GM12878 (cell line): ENCODE results near the gene PHF14. TPM values are rescaled to one million over a fixed set of nuclear protein-coding genes. Genes with fewer than 3 reads are reported as not detected.
A peak's percentile ranks its signal among the peaks of the same experiment; 100 is the strongest.

Experiments
- ATAC-seq: fragments of 200-7000 bp; cut with Tn5 transposase; 3 replicates; pipeline ENCODE4 v1.9.1; 2020; ENCODE audit warnings: mild to moderate bottlenecking, moderate library complexity
- BruUV-seq: library from RNA; stranded (reverse); fragments of 400-500 nt; replicated peaks from 2 replicates; lab custom pipeline; 2021; lab: Mats Ljungman, UMichigan
- CTCF ChIA-PET: fragments of 300-600 bp; sonication (Branson Sonifier 250); formaldehyde crosslinking; extraction: SDS; loops from one replicate; lab custom pipeline; 2021; ENCODE audit warnings: inconsistent platforms; lab: Yijun Ruan, JAX
- POLR2A ChIA-PET: fragments of 350-600 bp; formaldehyde crosslinking; extraction: SDS; loops from one replicate; lab custom pipeline; 2021; ENCODE audit warnings: inconsistent platforms; lab: Charles Lee
- RAD21 ChIA-PET: fragments of 300-600 bp; sonication (Branson Sonifier 250); formaldehyde crosslinking; loops from one replicate; lab custom pipeline; 2023; ENCODE audit warnings: antibody characterized with exemption; ENCODE audit not compliant: unreplicated experiment; lab: Charles Lee
- SMC1A ChIA-PET: fragments of 300-600 bp; sonication (Branson Sonifier 250); formaldehyde crosslinking; loops from one replicate; lab custom pipeline; 2023; ENCODE audit not compliant: unreplicated experiment, uncharacterized antibody; lab: Charles Lee
- DNase-seq: peaks from one replicate; pipeline ENCODE4 v3.0.0-alpha.2; 2011; ENCODE audit warnings: low read depth, low spot score
- FAIRE-seq: peaks from 3 replicates; lab custom pipeline; 2011; peaks lifted over from hg19 to GRCh38; lab: Jason Lieb, UNC
- H2AFZ ChIP-seq: 2 replicates; pipeline ENCODE4 v1.6.0; 2011; ENCODE audit warnings: low read depth, low read length, control low read depth; ENCODE audit not compliant: control insufficient read depth
- H3K27ac ChIP-seq: 2 replicates; pipeline ENCODE4 v1.5.1; 2011; ENCODE audit warnings: control low read depth; ENCODE audit not compliant: control insufficient read depth, insufficient read depth
- H3K27me3 ChIP-seq, 2 experiments: replicated peaks in 1 of 2; 2 replicates each; pipeline versions ENCODE4 v1.6.0 to v1.6.1; 2011; ENCODE audit warnings: low read length in 1 of 2; ENCODE audit not compliant: control insufficient read depth in 2 of 2, insufficient read depth in 2 of 2
- H3K36me3 ChIP-seq, 2 experiments: 2 replicates each; pipeline ENCODE4 v1.5.1; 2011; ENCODE audit warnings: low read length in 1 of 2; ENCODE audit not compliant: control insufficient read depth in 2 of 2, insufficient read depth in 2 of 2
- H3K4me1 ChIP-seq: 2 replicates; pipeline ENCODE4 v1.6.1; 2011; ENCODE audit warnings: mild to moderate bottlenecking, low read length, moderate library complexity, mixed read lengths; ENCODE audit not compliant: control insufficient read depth, insufficient read depth
- H3K4me2 ChIP-seq: 2 replicates; pipeline ENCODE4 v1.6.0; 2011; ENCODE audit warnings: control low read depth; ENCODE audit not compliant: control insufficient read depth, insufficient read depth
- H3K4me3 ChIP-seq: fragments of 200-600 bp; sonication (generic); 2 replicates; pipeline ENCODE4 v1.5.1; 2016
- H3K79me2 ChIP-seq: 2 replicates; pipeline ENCODE4 v1.6.0; 2011; ENCODE audit warnings: low read length; ENCODE audit not compliant: control insufficient read depth, insufficient read depth
- H3K9ac ChIP-seq: 2 replicates; pipeline ENCODE4 v1.8.0; 2011; ENCODE audit warnings: low read length, control low read depth, mixed read lengths; ENCODE audit not compliant: control insufficient read depth, insufficient read depth
- H3K9me3 ChIP-seq: replicated peaks from 3 replicates; pipeline ENCODE4 v1.5.1; 2011; ENCODE audit warnings: mild to moderate bottlenecking, low read length; ENCODE audit not compliant: control insufficient read depth, insufficient read depth
- H4K20me1 ChIP-seq: 2 replicates; pipeline ENCODE4 v1.6.0; 2011; ENCODE audit not compliant: control insufficient read depth, insufficient read depth
- BMI1 ChIP-seq: fragments of 450-650 bp; IDR thresholded peaks from 2 replicates; pipeline ENCODE4 v1.6.1; 2016; ENCODE audit warnings: mild to moderate bottlenecking, moderate library complexity, borderline replicate concordance
- CBX3 ChIP-seq: fragments of 200-600 bp; sonication (generic); IDR thresholded peaks from 2 replicates; pipeline ENCODE4 v1.6.1; 2016; ENCODE audit warnings: low read depth, borderline replicate concordance
- CREB1 ChIP-seq: IDR thresholded peaks from 2 replicates; pipeline ENCODE4 v1.6.1; 2012; ENCODE audit warnings: low read depth, mild to moderate bottlenecking, inconsistent platforms
- EP300 ChIP-seq, 2 experiments: fragments of 150-350 bp in 1 of 2; IDR thresholded peaks; 2 replicates each; pipeline ENCODE4 v1.6.1; 2011 to 2012; ENCODE audit warnings: low read depth in 2 of 2, low read length in 2 of 2, borderline replicate concordance in 1 of 2, improper control_type of control experiment in 1 of 2, inconsistent platforms in 1 of 2; ENCODE audit not compliant: control insufficient read depth in 1 of 2
- IKZF1 ChIP-seq: fragments of 450-650 bp; conservative IDR thresholded peaks from 2 replicates; pipeline ENCODE4 v1.6.1; 2017; ENCODE audit warnings: antibody characterized with exemption, mild to moderate bottlenecking
- JUNB ChIP-seq: IDR thresholded peaks from 2 replicates; pipeline ENCODE4 v1.6.1; 2016; ENCODE audit warnings: antibody characterized with exemption, mild to moderate bottlenecking
- MAX ChIP-seq: IDR thresholded peaks from 2 replicates; pipeline ENCODE4 v1.6.1; 2012; ENCODE audit warnings: low read depth, low read length, improper control_type of control experiment
- MEF2A ChIP-seq: IDR thresholded peaks from 2 replicates; pipeline ENCODE4 v1.6.1; 2011; ENCODE audit warnings: low read depth, mild to moderate bottlenecking, low read length, moderate library complexity; ENCODE audit not compliant: insufficient read depth
- MEF2B ChIP-seq: fragments of 450-650 bp; IDR thresholded peaks from 2 replicates; pipeline ENCODE4 v1.6.1; 2018; ENCODE audit warnings: mild to moderate bottlenecking, moderate library complexity; ENCODE audit not compliant: partially characterized antibody, poor library complexity, severe bottlenecking
- MTA2 ChIP-seq: fragments of 450-650 bp; IDR thresholded peaks from 2 replicates; pipeline ENCODE4 v1.6.1; 2016; ENCODE audit warnings: low read depth, mild to moderate bottlenecking, moderate library complexity
- POLR2A ChIP-seq: IDR thresholded peaks from 2 replicates; pipeline ENCODE4 v1.6.1; 2011; ENCODE audit warnings: low read depth, mild to moderate bottlenecking, low read length
- SMAD1 ChIP-seq: fragments of 450-650 bp; IDR thresholded peaks from 2 replicates; pipeline ENCODE4 v1.6.1; 2018; ENCODE audit warnings: mild to moderate bottlenecking, low read depth; ENCODE audit not compliant: partially characterized antibody
- ZNF24 ChIP-seq: fragments of 450-650 bp; IDR thresholded peaks from 2 replicates; pipeline ENCODE4 v1.6.1; 2017; ENCODE audit warnings: antibody characterized with exemption, mild to moderate bottlenecking
- ZZZ3 ChIP-seq: IDR thresholded peaks from 2 replicates; pipeline ENCODE4 v1.6.1; 2011; ENCODE audit warnings: low read depth; ENCODE audit not compliant: control insufficient read depth, insufficient read length
- WGBS: methylation state at CpG from one replicate; pipeline ENCODE4 v1.1.6; 2016; ENCODE audit warnings: low lambda C conversion rate; ENCODE audit not compliant: insufficient replicate concordance, insufficient coverage; ENCODE audit errors: missing lambda C conversion rate; 5-methylcytosine and 5-hydroxymethylcytosine counted together
- in situ Hi-C: fragments of 300-500 bp; cut with MboI; formaldehyde crosslinking; loops from 9 replicates; pipeline ENCODE4 v1.14.3; 2018; ENCODE audit warnings: mixed read lengths
- intact Hi-C: fragments of 100-400 bp; cut with micrococcal nuclease; formaldehyde crosslinking; loops from one replicate; pipeline ENCODE4 v1.14.2; 2022; ENCODE audit not compliant: unreplicated experiment
- polyA plus RNA-seq, 11 experiments: library from polyadenylated mRNA; depleted of rRNA in 4 of 11; unstranded in 6 of 11; stranded (reverse) in 5 of 11; fragments of >200 nt; fragmentation: Nextera tagmentation in 4 of 11; fragmentation: Illumina TruSeq in 1 of 11; extraction: Ambion mirVana in 4 of 11; extraction: Trizol in 1 of 11; gene quantifications; 1 replicate in 1 of 11; 2 replicates in 10 of 11; pipeline versions ENCODE4 v1.2.1 to v1.2.3, GENCODE V29; 2011 to 2016; ENCODE audit warnings: inconsistent platforms in 2 of 11, missing spikeins in 2 of 11, low read depth in 1 of 11
- total RNA-seq, 4 experiments: library from RNA; depleted of rRNA in 3 of 4; stranded (reverse); fragments of >200 nt in 3 of 4; fragmentation: Illumina TruSeq in 1 of 4; extraction: Trizol in 1 of 4; gene quantifications; 2 replicates each; pipeline versions ENCODE4 v1.2.1 to v1.2.3, GENCODE V29; 2013 to 2021
- TF ChIP-seq, protein P1 (sequence below): fragments of 450-650 bp; IDR thresholded peaks from 2 replicates; pipeline ENCODE4 v1.6.1; 2014; ENCODE audit warnings: mild to moderate bottlenecking
- TF ChIP-seq, protein P2 (sequence below): IDR thresholded peaks from 2 replicates; pipeline ENCODE4 v1.6.1; 2012; ENCODE audit warnings: low read length, inconsistent platforms

PHF14 gene
- total and polyA plus RNA-seq, 10 of the 15 experiments (the other 5 are each of a cell fraction or from before 2014, with no cell fraction given) = 21.3 to 47.1 (median 29.9) TPM

GRCh38 chr7:11078247-11078834, 104.7 kb downstream of the PHF14 start:
- ChIA-PET CTCF (interaction anchor here (1.2 to 1.8 kb wide), 6 partner anchors 13 to 137 kb away, joined by 3 to 4 read pairs (median 4); no protein-coding TSS in a partner anchor), SMC1A (interaction anchor here (1.3 to 1.9 kb wide), 5 partner anchors 11 to 138 kb away, joined by 3 to 9 read pairs (median 3); a partner anchor contains a TSS), RAD21 (interaction anchor here (1.0 to 1.1 kb wide), 2 partner anchors 48 to 133 kb away, joined by 3 read pairs; no protein-coding TSS in a partner anchor), POLR2A (interaction anchor here (1.1 kb wide), 1 partner anchor 11 kb away, joined by 3 read pairs; no protein-coding TSS in a partner anchor)
- H3K9ac ChIP-seq = no peak overlapping the region
- peak; percentile 54 for ATAC-seq
- no peak for TF ChIP-seq ZNF24
- no peak for TF ChIP-seq MEF2B
- TF ChIP-seq ZZZ3 = no peak
- TF ChIP-seq MTA2 = no peak
- no peak for TF ChIP-seq EP300 (IDR thresholded peaks at IDR 0.05; ENCODE audit: borderline replicate concordance in 1 of 2, control insufficient read depth in 1 of 2, low read depth in 2 of 2, low read length in 2 of 2)
- TF ChIP-seq CBX3 = no peak
- TF ChIP-seq JUNB = peak; percentile 78
- TF ChIP-seq CREB1 = no peak
- TF ChIP-seq MEF2A = peak; percentile 74
- no peak for TF ChIP-seq IKZF1
- TF ChIP-seq MAX = no peak
- TF ChIP-seq BMI1 = no peak
- TF ChIP-seq, protein P1, sequence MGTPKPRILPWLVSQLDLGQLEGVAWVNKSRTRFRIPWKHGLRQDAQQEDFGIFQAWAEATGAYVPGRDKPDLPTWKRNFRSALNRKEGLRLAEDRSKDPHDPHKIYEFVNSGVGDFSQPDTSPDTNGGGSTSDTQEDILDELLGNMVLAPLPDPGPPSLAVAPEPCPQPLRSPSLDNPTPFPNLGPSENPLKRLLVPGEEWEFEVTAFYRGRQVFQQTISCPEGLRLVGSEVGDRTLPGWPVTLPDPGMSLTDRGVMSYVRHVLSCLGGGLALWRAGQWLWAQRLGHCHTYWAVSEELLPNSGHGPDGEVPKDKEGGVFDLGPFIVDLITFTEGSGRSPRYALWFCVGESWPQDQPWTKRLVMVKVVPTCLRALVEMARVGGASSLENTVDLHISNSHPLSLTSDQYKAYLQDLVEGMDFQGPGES = no peak
- TF ChIP-seq POLR2A = no peak
- TF ChIP-seq SMAD1 = no peak
- TF ChIP-seq, protein P2, sequence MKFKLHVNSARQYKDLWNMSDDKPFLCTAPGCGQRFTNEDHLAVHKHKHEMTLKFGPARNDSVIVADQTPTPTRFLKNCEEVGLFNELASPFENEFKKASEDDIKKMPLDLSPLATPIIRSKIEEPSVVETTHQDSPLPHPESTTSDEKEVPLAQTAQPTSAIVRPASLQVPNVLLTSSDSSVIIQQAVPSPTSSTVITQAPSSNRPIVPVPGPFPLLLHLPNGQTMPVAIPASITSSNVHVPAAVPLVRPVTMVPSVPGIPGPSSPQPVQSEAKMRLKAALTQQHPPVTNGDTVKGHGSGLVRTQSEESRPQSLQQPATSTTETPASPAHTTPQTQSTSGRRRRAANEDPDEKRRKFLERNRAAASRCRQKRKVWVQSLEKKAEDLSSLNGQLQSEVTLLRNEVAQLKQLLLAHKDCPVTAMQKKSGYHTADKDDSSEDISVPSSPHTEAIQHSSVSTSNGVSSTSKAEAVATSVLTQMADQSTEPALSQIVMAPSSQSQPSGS = 0 out of 2 replicates have a peak, but pooled peaks have one; percentile 21
- H3K4me2 ChIP-seq = peak overlapping the region; percentile 41; the same call in 1 of the 2 replicates
- 50% methylated on average over 4 of the region's 4 CpGs for WGBS
- no peaks in the 10 kb centered on the region; the same call in 2 of the 3 replicates for H3K9me3 ChIP-seq
- H3K36me3 ChIP-seq = no peaks in the 10 kb centered on the region
- peaks cover 9% of the 10 kb centered on the region for H3K4me1 ChIP-seq
- in situ Hi-C loops = no loop called here
- FAIRE-seq = peak; percentile 61
- no peak for DNase-seq
- no TSS peak for BruUV-seq
- H4K20me1 ChIP-seq = no peaks in the 10 kb centered on the region
- no peak overlapping the region for H3K4me3 ChIP-seq
- no peaks in the 10 kb centered on the region for H3K79me2 ChIP-seq
- H3K27ac ChIP-seq = no peak overlapping the region
- H3K27me3 ChIP-seq = no peaks in the 10 kb centered on the region
- intact Hi-C loops = no loop called here
- no peak overlapping the region for H2AFZ ChIP-seq
